GM21529 (cell line): Measurements from ENCODE around the gene ZNF101.

ENCODE experiments used
- ATAC-seq: cut with Tn5 transposase; IDR thresholded peaks from one replicate; pipeline ENCODE4 v1.9.1; 2021; ENCODE audit not compliant: unreplicated experiment

Gene ZNF101

DNA sequence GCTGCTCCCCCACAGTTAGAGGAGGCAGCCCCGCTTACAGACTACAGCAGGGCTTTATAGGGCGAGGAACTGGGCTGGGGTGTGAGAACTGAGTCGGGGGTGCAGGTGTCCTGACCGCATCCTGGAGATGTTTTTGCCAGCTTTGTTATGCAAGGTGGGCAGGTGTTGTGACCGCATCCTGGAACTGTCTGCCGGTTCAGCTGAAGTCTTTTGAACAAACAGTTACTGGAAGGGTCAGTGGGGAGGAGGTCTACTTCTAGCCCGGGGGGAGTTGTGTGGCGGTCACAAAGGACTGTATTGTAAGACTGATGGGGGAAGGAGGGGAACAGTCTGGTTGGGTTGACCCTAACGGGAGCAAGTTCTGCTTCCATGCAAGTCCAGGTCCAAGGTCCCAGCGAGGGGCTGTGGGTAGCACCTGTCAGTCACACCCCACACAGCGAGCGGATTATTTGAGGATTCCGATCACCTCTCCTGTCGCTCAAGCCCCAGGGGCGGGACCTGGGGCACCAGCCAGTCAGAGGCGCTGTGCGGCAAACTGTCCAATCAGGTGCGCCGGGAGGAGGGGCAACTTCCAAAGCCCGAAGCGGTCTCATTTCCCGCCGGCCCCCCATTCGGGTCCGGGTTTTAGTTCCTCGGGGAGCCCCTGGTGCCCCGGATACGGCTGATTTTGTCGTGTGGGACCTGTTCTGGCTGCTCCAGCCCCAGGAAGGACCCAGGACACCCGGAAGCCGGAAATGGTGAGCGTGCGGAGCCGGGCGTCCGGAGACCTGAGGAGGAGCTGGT is at the start of gene ZNF101:
TSS of gene ZNF101 (plus strand) at position 610 of the 783 bp plus-strand sequence. CDS start at position 735, 125 bp downstream.
- peak; percentile 67 for ATAC-seq

DNA sequence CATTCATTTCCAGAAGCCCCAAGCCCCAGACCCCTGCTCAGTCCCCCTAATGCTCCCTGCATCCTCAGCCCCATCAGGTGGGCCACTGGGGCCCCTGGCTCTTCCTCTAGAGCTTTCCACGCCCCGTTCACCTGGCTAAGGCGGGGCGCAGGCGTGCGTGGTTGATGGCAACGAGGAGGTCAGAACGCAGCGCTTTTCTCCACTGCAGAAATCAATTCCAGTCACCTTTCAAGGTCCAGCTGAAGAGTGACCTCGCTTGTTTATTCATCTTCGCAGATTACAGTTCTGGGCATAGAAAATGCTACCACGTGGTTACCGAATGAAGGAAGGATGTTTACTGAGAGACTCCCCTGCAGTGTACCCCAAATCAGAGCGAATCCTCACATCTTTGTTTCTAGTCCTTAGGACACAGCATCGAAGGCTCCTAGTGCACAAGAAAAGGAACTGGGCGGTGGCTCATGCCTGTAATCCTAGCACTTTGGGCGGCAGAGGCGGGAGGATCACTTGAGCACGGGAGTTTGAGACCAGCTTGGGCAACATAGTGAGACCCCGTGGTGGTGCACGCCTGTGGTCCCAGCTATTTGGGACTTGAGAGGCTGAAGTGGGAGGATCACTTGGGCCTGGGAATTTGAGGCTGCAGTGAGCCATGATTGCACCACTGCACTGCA is 49.3 kb upstream of the ZNF101 start:
- ATAC-seq: no peak

DNA sequence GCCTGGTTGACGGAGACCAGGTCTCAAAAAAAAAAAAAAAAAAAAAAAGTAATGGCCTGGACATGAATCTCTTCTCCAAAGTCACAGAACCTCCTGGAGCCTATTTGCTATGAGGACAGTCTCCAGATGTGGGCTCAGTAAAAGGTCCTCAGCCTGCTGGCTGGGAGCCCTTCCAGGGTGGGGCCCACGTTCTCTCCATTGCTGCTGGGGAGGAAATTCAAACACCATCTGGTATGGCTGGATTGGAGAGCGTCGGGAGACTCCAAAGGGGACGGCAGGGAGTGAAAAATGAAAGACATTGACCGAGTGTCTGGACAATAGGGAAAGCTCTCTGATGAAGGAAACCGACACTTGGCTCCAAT is 48.8 kb upstream of the ZNF101 start:
- ATAC-seq: no peak

DNA sequence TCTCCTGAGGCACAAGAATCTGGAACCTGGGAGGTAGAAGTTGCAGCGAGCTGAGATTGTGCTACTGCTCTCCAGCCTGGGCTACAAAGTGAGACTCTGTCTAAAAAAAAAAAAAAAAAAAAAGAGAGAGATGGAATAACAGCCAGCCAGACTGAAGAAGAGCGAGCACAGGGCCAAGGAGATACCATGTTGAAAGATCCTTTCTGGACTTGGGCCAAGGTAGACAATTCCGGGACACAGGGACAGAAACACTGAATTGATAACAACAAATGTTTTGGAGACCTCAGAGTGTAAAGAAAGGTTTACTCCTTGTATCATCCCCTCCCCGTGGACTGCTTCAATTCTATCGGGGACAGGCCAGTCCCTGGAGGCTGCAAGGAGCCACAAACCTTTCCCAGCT is 45.3 kb upstream of the ZNF101 start:
- no peak for ATAC-seq

DNA sequence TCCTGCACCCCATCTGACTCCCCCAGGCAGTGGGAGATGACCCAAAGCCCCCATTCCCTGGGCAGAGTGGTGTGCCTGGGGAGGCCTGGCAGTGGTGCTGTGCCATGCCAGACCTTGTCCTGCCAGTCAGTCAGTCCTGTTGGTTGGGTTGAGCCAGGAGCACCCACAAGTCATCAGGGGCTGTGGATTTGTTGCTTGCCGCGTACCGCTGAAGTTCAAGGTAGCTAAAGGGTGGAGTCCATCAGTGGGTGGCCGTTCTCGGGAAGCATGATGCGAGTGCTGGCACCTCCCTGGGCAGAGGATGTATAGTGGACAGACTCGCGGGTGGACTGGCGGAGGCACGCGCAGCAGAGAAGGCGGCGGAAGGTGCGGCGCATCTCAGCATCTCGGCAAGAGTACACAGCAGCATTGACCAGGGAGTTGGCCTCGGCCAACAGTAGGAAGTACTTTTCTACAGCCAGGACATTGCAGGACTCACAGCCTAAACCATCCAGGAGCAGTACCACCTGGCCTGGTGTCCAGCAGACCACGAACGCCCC is 44.5 kb upstream of the ZNF101 start:
- ATAC-seq: no peak

DNA sequence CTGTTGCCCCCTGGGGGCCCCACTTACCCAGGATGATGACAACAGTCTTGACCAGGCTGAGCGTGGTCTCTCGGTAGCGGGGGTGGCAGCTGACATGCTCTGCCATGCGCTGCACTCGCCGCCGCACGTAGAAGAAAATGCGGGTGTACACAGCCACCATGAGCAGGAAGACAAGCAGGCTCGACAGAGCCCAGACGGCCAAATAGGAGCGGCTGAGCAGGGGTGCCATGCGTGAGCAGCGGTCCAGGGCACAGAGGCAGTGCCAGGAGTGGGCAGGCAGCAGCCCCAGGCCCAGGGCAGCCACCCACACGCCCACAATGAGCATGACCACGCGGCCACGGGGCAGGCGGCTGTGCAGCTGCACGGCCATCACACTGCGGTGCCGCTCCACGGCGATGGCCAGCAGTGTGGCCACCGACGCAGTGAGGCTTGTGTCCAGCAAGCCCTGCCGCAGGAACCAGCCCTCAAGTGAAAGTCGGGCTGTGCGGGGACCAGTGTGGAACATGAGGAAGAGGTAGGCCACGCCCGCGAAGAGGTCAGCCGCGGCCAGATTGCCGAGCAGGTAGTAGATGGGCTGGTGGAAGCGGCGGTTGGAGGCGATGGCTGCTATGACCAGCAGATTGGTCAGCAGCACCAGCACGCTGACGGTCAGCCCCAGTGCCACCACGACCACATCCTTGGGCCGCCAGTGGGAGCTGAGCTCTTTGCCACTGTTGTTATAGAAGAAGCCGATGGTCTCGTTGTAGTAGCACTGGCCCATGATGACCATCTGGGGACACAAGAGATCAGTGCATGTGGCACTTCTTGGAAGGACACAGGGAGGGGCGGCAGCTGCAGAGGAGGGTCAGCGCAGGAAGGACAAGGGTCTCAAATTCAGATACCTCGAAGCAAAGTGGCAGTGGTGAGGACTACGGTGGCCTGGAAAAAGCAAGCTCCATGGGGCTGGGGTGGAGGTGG is 41.8 kb upstream of the ZNF101 start:
- no peak for ATAC-seq

DNA sequence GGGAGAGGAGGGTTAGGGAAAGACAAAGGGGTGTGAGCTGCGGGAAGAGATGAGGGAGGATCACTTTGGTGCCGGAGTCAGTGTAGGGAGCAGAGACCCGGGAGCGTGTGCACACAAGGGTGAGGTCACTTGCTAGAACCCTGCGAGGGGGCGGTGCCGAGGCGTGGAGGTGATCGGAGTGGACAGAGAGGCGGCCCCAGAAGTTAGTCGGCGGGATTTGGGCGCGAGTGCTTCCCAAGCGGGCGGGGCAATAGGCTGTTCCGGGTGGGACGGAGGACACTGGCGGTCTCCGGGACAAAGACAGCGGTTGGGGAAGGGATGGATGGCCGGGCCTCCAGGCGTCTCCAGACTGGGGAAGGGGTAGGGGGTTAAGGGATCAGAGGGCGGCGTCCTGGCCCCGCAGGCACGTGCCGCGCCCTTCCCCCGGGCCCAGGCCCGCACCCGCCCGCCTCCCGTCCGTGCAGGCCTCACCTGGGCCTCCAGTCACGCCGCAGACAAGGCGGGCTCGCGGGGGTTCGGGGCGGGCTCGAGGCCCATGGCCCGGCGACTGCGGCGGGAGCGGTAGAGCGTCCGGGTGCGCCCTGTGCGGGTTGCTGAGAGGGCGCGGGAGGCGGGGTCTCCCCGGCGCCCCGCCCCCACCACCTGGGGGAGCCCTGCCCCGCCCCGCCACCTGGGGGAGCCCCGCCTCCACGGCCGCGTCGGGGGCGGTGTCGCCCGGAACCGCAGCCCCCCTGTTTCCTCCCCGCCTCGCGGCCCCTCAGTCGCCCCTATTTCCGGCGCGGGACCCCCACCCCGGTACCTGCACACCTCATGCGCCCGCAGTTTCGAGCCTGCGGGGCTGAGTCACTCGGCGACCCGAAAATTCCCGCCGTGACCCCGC is 40.8 kb upstream of the ZNF101 start, which contains the start of gene LPAR2:
TSS of gene LPAR2 (minus strand) at position 600 of the 880 bp plus-strand sequence. CDS start 945 bp downstream, outside the sequence.
- ATAC-seq: peak; percentile 72

DNA sequence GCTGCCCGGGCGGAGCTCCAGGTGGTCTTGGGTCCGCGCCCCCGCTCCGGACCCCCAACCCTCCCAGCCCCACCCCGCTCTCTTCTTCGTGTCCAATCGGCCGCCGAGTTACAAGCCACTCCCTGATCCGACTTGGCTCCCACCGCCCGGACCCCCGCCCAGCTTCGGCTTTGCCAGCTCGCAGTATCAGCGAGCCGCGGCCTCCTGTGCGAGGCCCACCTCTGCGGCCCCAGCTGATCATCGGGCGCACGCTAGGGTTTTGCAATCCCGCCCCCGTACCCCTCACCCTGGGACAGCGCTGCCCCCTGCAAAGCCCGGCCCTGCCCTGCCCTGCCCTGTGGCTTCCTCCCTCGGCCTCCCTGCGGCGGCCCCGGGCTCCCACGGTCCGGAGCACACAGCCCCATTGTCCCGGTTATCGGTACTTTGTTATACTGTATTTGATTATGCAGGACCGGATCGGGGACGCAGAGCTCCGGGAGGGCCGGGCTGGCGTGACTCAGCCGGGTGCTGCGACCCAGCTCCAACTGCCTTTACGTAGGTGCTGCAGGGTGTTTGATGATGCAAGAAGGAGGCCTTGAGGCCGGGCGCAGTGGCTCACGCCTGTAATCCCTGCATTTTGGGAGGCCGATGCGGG is 40.0 kb upstream of the ZNF101 start:
- ATAC-seq: no peak

DNA sequence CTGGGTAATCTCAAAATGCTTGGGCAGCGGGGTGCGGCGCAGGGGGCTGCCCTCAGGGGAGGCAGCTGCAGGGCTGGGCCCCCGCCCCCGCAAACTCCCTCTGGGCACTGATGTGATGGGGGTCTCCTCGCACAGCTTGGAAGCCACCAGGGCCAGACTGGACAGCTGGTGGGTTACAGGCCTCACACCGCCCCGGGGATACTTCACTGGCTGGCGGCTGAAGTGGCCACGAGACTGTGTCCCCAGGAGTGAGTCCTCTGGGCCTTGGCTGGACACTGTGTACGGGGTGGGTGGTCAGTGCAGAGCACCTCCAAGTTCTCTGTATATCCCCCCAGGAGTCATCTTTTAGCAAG is 38.6 kb upstream of the ZNF101 start:
- no peak for ATAC-seq

DNA sequence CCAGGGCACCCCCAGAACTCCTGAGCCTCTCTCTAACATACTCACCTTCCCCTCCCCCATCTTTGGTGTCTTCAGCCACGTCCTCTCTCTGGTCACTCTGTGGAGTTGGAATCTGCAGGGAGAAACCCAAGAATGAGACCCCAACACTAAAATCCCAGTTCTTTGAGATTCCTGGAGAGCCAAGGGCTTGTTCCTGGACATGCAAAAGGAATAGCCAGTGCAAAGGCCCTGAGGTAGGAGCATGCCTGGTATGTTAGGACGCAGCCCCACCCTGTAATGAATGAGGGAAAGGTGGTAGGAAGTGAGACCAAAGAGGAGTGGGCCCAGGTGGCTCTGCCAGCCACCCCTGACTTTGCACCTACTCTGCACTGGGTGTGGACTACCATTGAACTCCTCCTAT is 38.2 kb upstream of the ZNF101 start:
- no peak for ATAC-seq

DNA sequence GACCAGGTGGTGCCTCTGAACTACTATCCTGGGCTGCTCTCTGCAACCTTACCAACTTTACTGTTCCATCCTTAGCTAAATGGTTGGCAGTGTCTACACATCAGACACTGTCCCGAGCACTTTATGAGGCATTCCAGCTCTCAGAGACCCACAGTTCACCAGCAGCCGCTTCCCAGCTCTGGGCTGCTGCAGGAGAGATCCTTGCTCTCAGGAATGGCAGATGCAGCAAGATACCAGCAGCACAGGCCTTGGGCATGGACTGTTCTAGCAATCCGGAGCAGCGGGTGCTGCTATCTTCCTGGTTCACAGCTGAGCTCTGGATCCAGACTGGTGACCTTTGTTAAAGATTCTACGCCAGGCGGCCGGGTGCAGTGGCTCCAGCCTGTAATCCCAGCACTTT is 37.3 kb upstream of the ZNF101 start:
- ATAC-seq: no peak

DNA sequence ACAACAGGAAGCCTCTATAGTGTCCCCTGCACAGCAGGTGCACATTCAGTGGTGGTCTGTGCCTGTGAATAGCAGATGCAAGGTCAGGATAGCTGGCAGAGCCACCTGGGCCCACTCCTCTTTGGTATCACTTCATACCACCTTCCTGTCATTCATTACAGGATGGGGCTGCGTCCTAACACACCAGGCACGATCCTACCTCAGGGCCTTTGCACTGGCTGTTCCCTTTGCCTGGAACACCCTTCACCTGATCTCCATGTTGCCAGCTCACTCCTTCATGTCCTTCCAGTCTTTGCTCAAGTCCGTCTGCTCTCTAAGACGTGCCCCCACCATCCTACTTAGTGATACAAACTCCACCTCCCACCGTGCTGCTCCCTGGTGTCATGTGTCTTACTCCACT is 36.0 kb upstream of the ZNF101 start:
- no peak for ATAC-seq

DNA sequence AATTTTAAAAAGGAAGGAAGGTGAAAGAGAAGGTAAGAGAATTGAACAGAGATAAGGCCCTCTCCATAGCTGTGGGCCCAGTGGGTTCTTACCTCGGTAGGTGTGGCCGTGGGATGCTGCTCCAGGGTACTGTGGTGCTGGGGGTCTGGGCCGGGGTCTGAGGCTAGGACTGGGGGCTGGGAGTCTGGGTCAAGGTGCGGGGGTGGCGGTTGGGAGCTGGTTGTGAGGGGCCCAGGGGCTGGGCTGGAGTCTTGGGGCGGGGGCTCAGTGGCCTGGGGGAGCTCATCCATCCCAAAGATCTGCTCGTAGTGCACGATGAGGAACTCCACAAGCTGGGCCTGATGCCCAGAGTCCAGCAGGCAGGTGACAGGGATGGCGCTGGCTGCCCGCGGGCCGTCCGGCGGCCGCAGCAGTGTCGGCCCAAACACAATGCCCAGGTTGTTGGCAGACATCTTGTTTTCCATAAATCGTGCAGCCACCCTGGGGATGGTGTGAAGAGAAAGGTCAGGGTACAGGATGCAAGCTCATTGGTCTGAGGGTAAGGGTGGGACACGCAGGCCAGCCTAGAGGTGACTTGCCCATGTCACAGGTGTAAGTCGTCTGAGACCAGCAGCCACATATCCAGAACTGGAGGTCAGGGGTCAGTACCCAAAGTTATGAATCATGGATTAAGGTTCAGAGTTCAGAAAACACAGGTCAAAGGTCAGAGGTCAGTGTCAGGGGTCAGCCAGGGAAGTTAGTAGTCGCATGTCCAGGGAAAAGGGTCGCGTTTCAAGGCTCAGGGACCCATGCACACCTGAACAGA is 34.7 kb upstream of the ZNF101 start:
- no peak for ATAC-seq

DNA sequence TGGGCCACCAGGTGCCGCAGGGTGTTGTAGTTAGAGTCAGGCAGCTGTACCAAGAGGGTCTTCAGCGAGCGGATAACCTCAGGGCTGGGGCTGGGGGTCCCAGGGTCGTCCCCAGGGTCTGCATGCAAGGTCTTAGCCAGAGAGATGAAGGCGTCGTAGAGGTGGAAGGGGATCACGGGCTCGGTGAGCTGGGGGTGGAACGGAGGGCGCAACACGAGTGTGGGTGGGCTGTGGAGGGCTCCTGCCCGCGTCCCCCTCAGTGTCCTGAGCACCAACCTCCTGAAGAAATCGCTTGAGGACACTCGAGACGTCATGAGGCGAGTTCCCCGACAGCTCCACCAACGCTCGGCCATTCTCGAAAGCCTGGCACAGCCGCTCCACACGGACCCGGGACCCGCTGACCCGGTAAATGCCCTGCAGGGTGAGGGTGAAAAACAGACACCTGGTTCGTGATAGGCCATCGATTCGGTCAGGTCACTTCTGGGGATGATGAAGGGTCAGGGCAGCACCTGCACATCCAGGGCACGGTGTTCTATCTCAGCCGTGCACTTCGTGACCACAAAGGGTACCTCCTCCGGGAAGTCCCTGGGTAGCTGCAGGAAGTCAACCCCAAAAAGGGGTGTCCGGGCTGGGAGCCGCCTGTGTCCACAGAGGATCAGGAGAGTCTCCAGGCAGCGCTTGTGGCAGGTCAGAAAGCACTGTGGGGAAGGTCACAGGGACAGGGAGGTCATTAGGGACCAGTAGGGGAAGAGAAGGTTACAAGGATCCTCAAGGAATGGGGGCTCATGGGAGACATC is 33.9 kb upstream of the ZNF101 start:
- ATAC-seq: no peak

DNA sequence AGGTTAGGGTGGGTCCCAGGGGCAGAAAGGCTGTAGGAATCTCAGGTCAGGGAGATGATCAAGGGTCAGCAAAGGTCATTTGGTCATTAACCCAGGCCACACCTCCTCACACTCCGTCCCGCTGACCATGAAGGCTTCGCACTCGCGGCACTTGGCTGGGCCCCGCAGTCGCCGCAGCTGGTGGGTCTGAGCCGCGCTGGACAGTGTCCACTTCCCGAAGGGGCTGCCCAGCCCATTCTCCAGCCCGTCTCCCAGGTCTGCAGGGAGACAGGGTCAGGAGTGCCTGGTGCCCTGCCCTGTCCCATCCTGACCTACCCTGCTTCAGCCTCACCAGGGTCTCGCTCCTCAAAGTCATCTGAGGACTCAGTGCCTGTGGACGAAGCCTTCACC is 33.3 kb upstream of the ZNF101 start:
- no peak for ATAC-seq

DNA sequence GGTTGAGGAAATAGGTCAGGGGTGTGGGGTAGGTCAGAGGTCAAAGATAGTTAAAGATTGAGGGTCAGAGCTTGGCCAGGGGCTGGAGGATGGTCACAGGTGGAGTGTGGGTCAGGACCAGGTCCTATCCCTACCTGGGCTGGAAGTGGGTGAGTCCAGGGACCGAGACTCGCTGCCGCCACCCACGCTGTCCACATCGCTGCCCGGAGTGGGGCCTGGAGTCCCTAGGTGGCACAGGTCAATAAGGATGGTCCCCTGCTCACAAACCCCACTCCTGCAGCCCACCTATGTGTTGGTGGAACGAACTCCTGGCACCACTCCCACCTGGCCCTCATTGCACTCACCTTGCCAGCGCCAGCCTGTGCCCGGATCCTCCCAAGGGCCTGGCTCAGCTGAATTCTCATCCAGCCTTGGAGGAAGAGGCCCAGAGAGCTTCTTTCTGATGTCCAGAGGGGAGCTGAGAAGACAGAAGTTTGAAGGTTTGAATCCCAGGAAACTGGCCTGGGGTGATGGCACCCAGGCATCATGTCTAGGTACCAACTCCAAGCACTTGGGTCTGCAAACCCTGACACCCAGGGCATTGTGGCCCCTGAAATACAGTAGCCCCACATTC is 32.0 kb upstream of the ZNF101 start:
- no peak for ATAC-seq

DNA sequence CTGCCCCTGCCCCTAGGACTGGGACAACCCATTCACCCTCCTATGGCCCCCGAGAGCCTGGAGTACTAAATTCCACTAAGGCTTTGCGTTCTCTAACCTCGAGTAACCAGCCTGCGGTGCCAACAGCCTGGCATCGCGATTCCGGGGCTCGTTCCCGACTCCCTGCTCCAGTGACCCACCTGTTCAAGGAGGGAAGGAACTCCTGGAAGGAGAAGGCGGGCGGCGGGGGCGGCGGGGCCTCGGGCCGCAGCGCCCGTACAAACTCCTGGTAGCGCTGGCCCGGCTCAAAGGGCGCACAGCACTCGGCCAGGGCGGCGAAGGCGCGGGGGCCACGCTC is 31.5 kb upstream of the ZNF101 start:
- ATAC-seq: no peak
